BJ (cell line): ENCODE results near the gene TBCB. TPM values are rescaled to one million over a fixed set of nuclear protein-coding genes. Genes with fewer than 3 reads are reported as not detected.

Experiments
- CTCF ChIA-PET: fragments of 350-600 bp; formaldehyde crosslinking; extraction: SDS; loops from one replicate; lab custom pipeline; 2021; ENCODE audit warnings: antibody characterized with exemption, inconsistent platforms; lab: Yijun Ruan, JAX
- POLR2A ChIA-PET: fragments of 300-600 bp; sonication (Branson Sonifier 250); formaldehyde crosslinking; extraction: SDS; loops from one replicate; lab custom pipeline; 2021; ENCODE audit warnings: antibody characterized with exemption; lab: Charles Lee
- DNase-seq: peaks from one replicate; pipeline ENCODE4 v3.0.0-alpha.2; 2011; ENCODE audit warnings: low read depth
- H3K27me3 ChIP-seq: 2 replicates; pipeline ENCODE4 v1.6.0; 2011; ENCODE audit warnings: low read length; ENCODE audit not compliant: control insufficient read depth, insufficient read depth
- H3K36me3 ChIP-seq: 2 replicates; pipeline ENCODE4 v1.5.1; 2011; ENCODE audit warnings: low read length; ENCODE audit not compliant: control insufficient read depth, insufficient read depth
- H3K4me3 ChIP-seq: 2 replicates; pipeline ENCODE4 v1.5.1; 2011; ENCODE audit warnings: low read depth, mild to moderate bottlenecking, control low read depth, low read length
- CTCF ChIP-seq: IDR thresholded peaks from 2 replicates; pipeline ENCODE4 v1.5.1; 2011; ENCODE audit warnings: low read depth, mild to moderate bottlenecking, control low read depth, inconsistent platforms, low read length, moderate library complexity; ENCODE audit not compliant: insufficient read depth
- polyA plus RNA-seq: library from polyadenylated mRNA; depleted of rRNA; stranded (reverse); fragments of >200 nt; gene quantifications from 2 replicates; pipeline ENCODE4 v1.2.3, GENCODE V29; 2011

Gene TBCB
- polyA plus RNA-seq, 1 experiment: 251 TPM

DNA sequence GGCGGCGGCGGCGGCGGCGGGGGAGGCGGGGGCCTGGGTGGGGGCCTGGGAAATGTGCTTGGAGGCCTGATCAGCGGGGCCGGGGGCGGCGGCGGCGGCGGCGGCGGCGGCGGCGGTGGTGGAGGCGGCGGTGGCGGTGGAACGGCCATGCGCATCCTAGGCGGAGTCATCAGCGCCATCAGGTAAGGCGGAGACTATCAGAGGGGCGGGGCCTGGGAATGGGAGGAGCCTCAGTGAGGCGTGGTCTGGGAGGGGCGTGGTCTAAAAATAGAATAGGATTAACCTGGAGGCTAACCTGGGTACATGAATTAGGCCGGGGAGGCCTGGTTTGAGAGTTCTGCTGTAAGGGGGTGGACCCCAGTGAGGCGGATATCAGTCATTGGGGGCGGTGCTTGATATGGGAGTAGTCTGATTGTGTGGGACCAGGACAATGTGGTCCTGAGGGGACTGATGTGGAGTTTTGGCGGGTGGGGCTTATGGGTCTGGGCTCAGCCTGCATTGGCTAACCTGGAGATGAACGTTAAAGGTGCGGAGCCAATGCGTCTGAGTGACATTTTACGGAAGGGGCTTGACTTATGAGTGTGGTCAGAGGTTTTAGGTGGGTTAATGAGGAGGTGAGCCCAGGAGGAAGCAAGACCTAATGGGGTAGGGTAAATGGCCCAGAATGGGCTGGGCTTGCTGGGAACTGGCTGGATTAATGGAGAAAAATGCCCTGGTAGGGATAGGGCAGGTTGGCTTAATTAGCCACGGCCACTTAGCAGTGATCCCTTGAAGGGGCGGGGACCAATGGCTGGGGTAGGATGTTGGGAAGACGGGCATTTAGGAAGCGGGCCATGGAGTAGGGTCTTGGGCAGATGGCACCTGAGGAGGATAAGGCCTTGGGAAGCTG lies 26.0 kb downstream of the TBCB start:
- POLR2A ChIA-PET: no interaction called here
- peaks cover 19% of the 10 kb centered on the region for H3K36me3 ChIP-seq
- DNase-seq: no peak
- TF ChIP-seq CTCF: no peak
- no peaks in the 10 kb centered on the region for H3K27me3 ChIP-seq
- CTCF ChIA-PET: interaction anchor here (1.1 to 1.4 kb wide), 2 partner anchors 10 to 14 kb away, joined by 3 read pairs; no protein-coding TSS in a partner anchor
- peak overlapping the region; percentile 94 for H3K4me3 ChIP-seq

DNA sequence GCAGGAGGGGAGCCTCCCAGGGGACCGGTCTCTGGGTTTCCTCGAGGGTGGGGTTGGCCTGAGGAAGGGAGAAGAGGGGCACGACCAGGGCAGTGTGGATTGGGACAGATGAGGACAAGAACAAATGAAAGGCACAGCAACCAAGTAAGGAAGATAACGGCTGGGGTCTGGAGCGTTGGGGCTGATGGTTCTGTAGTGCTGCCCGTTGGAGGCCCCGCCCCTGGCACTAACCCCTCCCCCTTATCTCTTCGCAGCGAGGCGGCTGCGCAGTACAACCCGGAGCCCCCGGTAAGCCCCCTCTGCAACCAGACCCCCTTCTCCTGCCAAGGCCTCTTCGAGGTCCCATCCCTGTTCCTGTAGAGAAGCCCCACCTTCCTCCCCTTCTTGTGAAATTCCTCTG lies 26.8 kb downstream of the TBCB start:
- CTCF ChIA-PET: interaction anchor here (1.4 kb wide), 1 partner anchor 15 kb away, joined by 3 read pairs; no protein-coding TSS in a partner anchor
- H3K36me3 ChIP-seq: peaks cover 23% of the 10 kb centered on the region
- POLR2A ChIA-PET: no interaction called here
- TF ChIP-seq CTCF: no peak
- no peaks in the 10 kb centered on the region for H3K27me3 ChIP-seq
- no peak overlapping the region for H3K4me3 ChIP-seq
- DNase-seq: no peak

- H3K4me3 ChIP-seq: no peak overlapping the region
- no peaks in the 10 kb centered on the region for H3K27me3 ChIP-seq
- ChIA-PET POLR2A (no interaction called here), CTCF (interaction anchor here (1.4 kb wide), 1 partner anchor 16 kb away, joined by 3 read pairs; no protein-coding TSS in a partner anchor)
- TF ChIP-seq CTCF: no peak
- peaks cover 23% of the 10 kb centered on the region for H3K36me3 ChIP-seq
- no peak for DNase-seq
Measured at GRCh38 chr19:36142496-36142895, 27.2 kb downstream of the TBCB start.

GRCh38 chr19:36144624-36145023 lies 29.4 kb downstream of the TBCB start:
- CTCF ChIA-PET: interaction anchor here (1.4 to 2.6 kb wide), 2 partner anchors 17 to 25 kb away, joined by 5 to 7 read pairs; no protein-coding TSS in a partner anchor
- no peak for DNase-seq
- H3K4me3 ChIP-seq: no peak overlapping the region
- TF ChIP-seq CTCF: no peak
- peaks cover 28% of the 10 kb centered on the region for H3K36me3 ChIP-seq
- POLR2A ChIA-PET: interaction anchor here (0.5 kb wide), 1 partner anchor 9 kb away, joined by 3 read pairs; no protein-coding TSS in a partner anchor
- H3K27me3 ChIP-seq: no peaks in the 10 kb centered on the region

- H3K27me3 ChIP-seq: no peaks in the 10 kb centered on the region
- H3K4me3 ChIP-seq: no peak overlapping the region
- DNase-seq: no peak
- peaks cover 23% of the 10 kb centered on the region for H3K36me3 ChIP-seq
- ChIA-PET CTCF (interaction anchor here (2.0 to 2.6 kb wide), 2 partner anchors 19 to 22 kb away, joined by 8 to 14 read pairs; no protein-coding TSS in a partner anchor), POLR2A (no interaction called here)
- no peak for TF ChIP-seq CTCF
Measured at GRCh38 chr19:36149673-36150406, 34.6 kb downstream of the TBCB start.
